GM15510 (cell line): ENCODE results near the gene CROCC2.

Experiments
- POLR2A ChIP-seq: IDR thresholded peaks from 3 replicates; pipeline ENCODE4 v1.6.1; 2011; ENCODE audit warnings: borderline replicate concordance; ENCODE audit not compliant: insufficient read length; ENCODE audit errors: extremely low read depth

Gene CROCC2

GRCh38 chr2:240886023-240886565 lies 20.0 kb upstream of the CROCC2 start:
- TF ChIP-seq POLR2A: no peak

GRCh38 chr2:240886678-240887609 lies 19.2 kb upstream of the CROCC2 start:
- TF ChIP-seq POLR2A: no peak

GRCh38 chr2:240887631-240888030 lies 18.5 kb upstream of the CROCC2 start:
- TF ChIP-seq POLR2A: no peak

GRCh38 chr2:240888130-240888889 lies 17.8 kb upstream of the CROCC2 start:
- TF ChIP-seq POLR2A: no peak

GRCh38 chr2:240888890-240889573 lies 17.1 kb upstream of the CROCC2 start:
- no peak for TF ChIP-seq POLR2A

GRCh38 chr2:240889601-240890560 lies 16.3 kb upstream of the CROCC2 start:
- TF ChIP-seq POLR2A: no peak

- TF ChIP-seq POLR2A: no peak
Measured at GRCh38 chr2:240890691-240891090, 15.4 kb upstream of the CROCC2 start.

GRCh38 chr2:240891492-240892340 lies 14.4 kb upstream of the CROCC2 start:
- TF ChIP-seq POLR2A: no peak

GRCh38 chr2:240892356-240892755 lies 13.8 kb upstream of the CROCC2 start:
- TF ChIP-seq POLR2A: no peak

- TF ChIP-seq POLR2A: no peak
Measured at GRCh38 chr2:240892925-240893324, 13.2 kb upstream of the CROCC2 start.

GRCh38 chr2:240893363-240893844 lies 12.7 kb upstream of the CROCC2 start:
- TF ChIP-seq POLR2A: no peak

GRCh38 chr2:240894006-240894405 lies 12.1 kb upstream of the CROCC2 start:
- no peak for TF ChIP-seq POLR2A
